ENCODE results near the gene SLC22A13. TPM values are rescaled to one million over a fixed set of nuclear protein-coding genes. Genes with fewer than 3 reads are reported as not detected.

Gene SLC22A13
- total and polyA plus RNA-seq, 2 donors (not counting 3 experiments of a cell fraction or from before 2014, with no cell fraction given): 0.11 to 0.53 TPM

GRCh38 chr3:38268522-38268921, 2.9 kb downstream of the SLC22A13 start:
- Histone ChIP-seq H3K27ac (ENCODE audit: insufficient read depth, low read depth, low read length) (no peak overlapping the region), H3K4me1 (ENCODE audit: control insufficient read depth, extremely low read depth, insufficient read depth, low read length) (no peaks in the 10 kb centered on the region), H3K4me2 (ENCODE audit: insufficient read depth, low read length) (no peak overlapping the region), H3K79me2 (ENCODE audit: control insufficient read depth, insufficient read depth, low read length) (no peaks in the 10 kb centered on the region), H3K9ac (replicated peaks; ENCODE audit: extremely low read depth, insufficient read depth, low read length) (no peak overlapping the region), H2AFZ (ENCODE audit: low read depth, low read length) (no peak overlapping the region), H3K36me3 (ENCODE audit: control insufficient read depth in 2 of 2, extremely low read depth in 1 of 2, insufficient read depth in 2 of 2, low read length in 2 of 2) (no peaks in the 10 kb centered on the region), H4K20me1 (replicated peaks; ENCODE audit: control insufficient read depth, extremely low read depth, insufficient read depth, low read length) (no peaks in the 10 kb centered on the region), H3K9me3 (replicated peaks; ENCODE audit: control insufficient read depth, insufficient read depth, low read length) (no peaks in the 10 kb centered on the region), H3K9me1 (replicated peaks; ENCODE audit: control insufficient read depth, extremely low read depth, insufficient read depth, low read length) (no peaks in the 10 kb centered on the region), H3K4me3 (replicated peaks in 1 of 3; ENCODE audit: insufficient read depth in 1 of 3, low read depth in 1 of 3, low read length in 3 of 3) (no peak overlapping the region), H3K27me3 (ENCODE audit: control insufficient read depth in 2 of 2, insufficient read depth in 2 of 2, low read length in 2 of 2) (no peaks in the 10 kb centered on the region)
- CTCF ChIA-PET: no interaction called here
- DNase-seq (ENCODE audit: low read depth, low spot score) (no peak), FAIRE-seq (no peak)
- no TSS peak for BruUV-seq (replicated peaks)
- dilution Hi-C loops (cut with MboI; ENCODE audit: extremely low pct_ligation_motif_present, low sequenced_read_pairs): no loop called here
- TF ChIP-seq POLR2A (IDR thresholded peaks at IDR 0.05; ENCODE audit: low read depth, low read length): no peak
- no peak for TF ChIP-seq CTCF (IDR thresholded peaks at IDR 0.05; ENCODE audit: extremely low read depth in 1 of 2, insufficient read depth in 1 of 2, low read depth in 1 of 2, low read length in 2 of 2)
- no peak for TF ChIP-seq MYC (IDR thresholded peaks at IDR 0.05; ENCODE audit: low read depth, low read length)
- TF ChIP-seq POLR2AphosphoS5 (IDR thresholded peaks at IDR 0.05; ENCODE audit: insufficient read depth, low read depth, low read length): no peak
- TF ChIP-seq MAX (IDR thresholded peaks at IDR 0.05; ENCODE audit: insufficient read depth, insufficient read length): no peak
- intact Hi-C loops (cut with micrococcal nuclease): no loop called here
- POLR2A ChIA-PET: no interaction called here

GRCh38 chr3:38270606-38271005, 5.0 kb downstream of the SLC22A13 start:
- intact Hi-C loops (cut with micrococcal nuclease): no loop called here
- POLR2A ChIA-PET: no interaction called here
- CTCF ChIA-PET: no interaction called here

More at GRCh38 chr3:38270606-38271005, 5.0 kb downstream of the SLC22A13 start:
- FAIRE-seq (no peak), DNase-seq (ENCODE audit: low read depth, low spot score) (no peak)
- Histone ChIP-seq H3K4me2 (ENCODE audit: insufficient read depth, low read length) (no peak overlapping the region), H3K4me3 (replicated peaks in 1 of 3; ENCODE audit: insufficient read depth in 1 of 3, low read depth in 1 of 3, low read length in 3 of 3) (no peak overlapping the region), H3K9ac (replicated peaks; ENCODE audit: extremely low read depth, insufficient read depth, low read length) (no peak overlapping the region), H3K4me1 (ENCODE audit: control insufficient read depth, extremely low read depth, insufficient read depth, low read length) (no peaks in the 10 kb centered on the region), H4K20me1 (replicated peaks; ENCODE audit: control insufficient read depth, extremely low read depth, insufficient read depth, low read length) (no peaks in the 10 kb centered on the region), H3K9me1 (replicated peaks; ENCODE audit: control insufficient read depth, extremely low read depth, insufficient read depth, low read length) (no peaks in the 10 kb centered on the region), H2AFZ (ENCODE audit: low read depth, low read length) (no peak overlapping the region), H3K27ac (ENCODE audit: insufficient read depth, low read depth, low read length) (no peak overlapping the region), H3K27me3 (ENCODE audit: control insufficient read depth in 2 of 2, insufficient read depth in 2 of 2, low read length in 2 of 2) (no peaks in the 10 kb centered on the region), H3K36me3 (ENCODE audit: control insufficient read depth in 2 of 2, extremely low read depth in 1 of 2, insufficient read depth in 2 of 2, low read length in 2 of 2) (no peaks in the 10 kb centered on the region), H3K79me2 (ENCODE audit: control insufficient read depth, insufficient read depth, low read length) (no peaks in the 10 kb centered on the region), H3K9me3 (replicated peaks; ENCODE audit: control insufficient read depth, insufficient read depth, low read length) (no peaks in the 10 kb centered on the region)
- no peak for TF ChIP-seq MAX (IDR thresholded peaks at IDR 0.05; ENCODE audit: insufficient read depth, insufficient read length)
- TF ChIP-seq FOS (IDR thresholded peaks at IDR 0.05; ENCODE audit: borderline replicate concordance, insufficient read depth, low read length): no peak
- no peak for TF ChIP-seq POLR2A (IDR thresholded peaks at IDR 0.05; ENCODE audit: low read depth, low read length)
- TF ChIP-seq JUN (IDR thresholded peaks at IDR 0.05; ENCODE audit: borderline replicate concordance, insufficient read depth, insufficient read length, low read depth): no peak
- TF ChIP-seq CTCF (IDR thresholded peaks at IDR 0.05; ENCODE audit: extremely low read depth in 1 of 2, insufficient read depth in 1 of 2, low read depth in 1 of 2, low read length in 2 of 2): no peak
- TF ChIP-seq MYC (IDR thresholded peaks at IDR 0.05; ENCODE audit: low read depth, low read length): no peak
- TF ChIP-seq GATA2 (IDR thresholded peaks at IDR 0.05; ENCODE audit: insufficient read depth, insufficient read length, low read depth, low read length): no peak
- TF ChIP-seq EZH2 (IDR thresholded peaks at IDR 0.05; ENCODE audit: borderline replicate concordance, low read depth, low read length, severe bottlenecking): no peak
- no peak for TF ChIP-seq POLR2AphosphoS5 (IDR thresholded peaks at IDR 0.05; ENCODE audit: insufficient read depth, low read depth, low read length)
- dilution Hi-C loops (cut with MboI; ENCODE audit: extremely low pct_ligation_motif_present, low sequenced_read_pairs): no loop called here
- no TSS peak for BruUV-seq (replicated peaks)

All from endothelial cell of umbilical vein (primary cell).